HEK293 (cell line): Measurements from ENCODE around the gene ZNF202.

Experiments used
- CTCF ChIA-PET: fragments of 350-600 bp; formaldehyde crosslinking; extraction: SDS; loops from one replicate; lab custom pipeline; 2021; ENCODE audit warnings: antibody characterized with exemption; lab: Yijun Ruan, JAX
- POLR2A ChIA-PET: fragments of 300-600 bp; formaldehyde crosslinking; extraction: SDS; loops from one replicate; lab custom pipeline; 2020; ENCODE audit warnings: antibody characterized with exemption, inconsistent platforms; lab: Yijun Ruan, JAX
- H3K27ac ChIP-seq: fragments of 200-500 bp; sonication (Bioruptor generic); 2 replicates; pipeline ENCODE4 v1.5.1; 2014; ENCODE audit warnings: low read depth, low read length, control low read depth, inconsistent platforms; ENCODE audit errors: extremely low read depth
- H3K36me3 ChIP-seq, 2 experiments: fragments of 200-500 bp in 1 of 2; sonication (Bioruptor generic) in 1 of 2; 1 replicate in 1 of 2; 2 replicates in 1 of 2; pipeline ENCODE4 v1.5.1; 2014 to 2017; ENCODE audit warnings: inconsistent platforms in 2 of 2, low read length in 2 of 2; ENCODE audit not compliant: control insufficient read depth in 2 of 2, insufficient read depth in 1 of 2
- H3K4me1 ChIP-seq: fragments of 200-500 bp; sonication (Bioruptor generic); 2 replicates; pipeline ENCODE4 v1.5.1; 2014; ENCODE audit warnings: mild to moderate bottlenecking, low read length, inconsistent platforms; ENCODE audit not compliant: control insufficient read depth, insufficient read depth
- H3K4me3 ChIP-seq: 2 replicates; pipeline ENCODE4 v1.5.1; 2011; ENCODE audit warnings: low read depth, mild to moderate bottlenecking, control low read depth, low read length, moderate library complexity
- H3K9me3 ChIP-seq: fragments of 200-500 bp; sonication (Bioruptor generic); 2 replicates; pipeline ENCODE4 v1.5.1; 2014; ENCODE audit warnings: low read depth, low read length, inconsistent platforms; ENCODE audit not compliant: control insufficient read depth, insufficient read depth
- BCL11A ChIP-seq: fragments of 450-650 bp; formaldehyde crosslinking; IDR thresholded peaks from 2 replicates; pipeline ENCODE4 v1.5.1; 2016; ENCODE audit warnings: low read depth, missing biosample characterization, missing genetic modification characterization
- EGR2 ChIP-seq: fragments of 450-650 bp; formaldehyde crosslinking; IDR thresholded peaks from 2 replicates; pipeline ENCODE4 v1.5.1; 2016; ENCODE audit warnings: low read depth, missing biosample characterization, missing genetic modification characterization
- FEZF1 ChIP-seq: fragments of 450-650 bp; formaldehyde crosslinking; IDR thresholded peaks from 2 replicates; pipeline ENCODE4 v1.5.1; 2016; ENCODE audit warnings: missing biosample characterization, missing genetic modification characterization
- TCF7L2 ChIP-seq: IDR thresholded peaks from 2 replicates; pipeline ENCODE4 v1.6.1; 2011; ENCODE audit warnings: low read depth, mild to moderate bottlenecking, inconsistent platforms, low read length, moderate library complexity, borderline replicate concordance
- ZBTB17 ChIP-seq: fragments of 450-650 bp; formaldehyde crosslinking; IDR thresholded peaks from 2 replicates; pipeline ENCODE4 v1.5.1; 2016; ENCODE audit warnings: missing biosample characterization, missing genetic modification characterization
- ZNF266 ChIP-seq: fragments of 450-650 bp; formaldehyde crosslinking; IDR thresholded peaks from 2 replicates; pipeline ENCODE4 v1.5.1; 2016; ENCODE audit warnings: missing biosample characterization, missing genetic modification characterization, low read depth
- ZNF274 ChIP-seq, 2 experiments: fragments of 200-500 bp in 1 of 2; fragments of 450-650 bp in 1 of 2; sonication (Bioruptor generic) in 1 of 2; formaldehyde crosslinking in 1 of 2; IDR thresholded peaks; 2 replicates each; pipeline versions ENCODE4 v1.5.1 to v1.6.1; 2014 to 2016; ENCODE audit warnings: borderline replicate concordance in 1 of 2, inconsistent platforms in 1 of 2, low read length in 1 of 2, missing biosample characterization in 1 of 2, missing genetic modification characterization in 1 of 2
- ZNF311 ChIP-seq: fragments of 450-650 bp; formaldehyde crosslinking; IDR thresholded peaks from 2 replicates; pipeline ENCODE4 v1.5.1; 2017; ENCODE audit warnings: missing biosample characterization, missing genetic modification characterization, borderline replicate concordance
- ZNF324 ChIP-seq: fragments of 450-650 bp; formaldehyde crosslinking; IDR thresholded peaks from 2 replicates; pipeline ENCODE4 v1.5.1; 2016; ENCODE audit warnings: missing biosample characterization, missing genetic modification characterization
- ZNF341 ChIP-seq: fragments of 450-650 bp; formaldehyde crosslinking; IDR thresholded peaks from 2 replicates; pipeline ENCODE4; 2016; ENCODE audit warnings: low read depth, missing biosample characterization, missing genetic modification characterization
- ZNF350 ChIP-seq: fragments of 450-650 bp; formaldehyde crosslinking; IDR thresholded peaks from 2 replicates; pipeline ENCODE4 v1.5.0; 2017; ENCODE audit warnings: missing biosample characterization, mild to moderate bottlenecking, missing genetic modification characterization
- ZNF366 ChIP-seq: fragments of 450-650 bp; formaldehyde crosslinking; conservative IDR thresholded peaks from 2 replicates; pipeline ENCODE4 v1.5.1; 2016; ENCODE audit warnings: missing biosample characterization, missing genetic modification characterization
- ZNF394 ChIP-seq: fragments of 450-650 bp; formaldehyde crosslinking; IDR thresholded peaks from 2 replicates; pipeline ENCODE4 v1.5.1; 2016; ENCODE audit warnings: missing biosample characterization, missing genetic modification characterization, mild to moderate bottlenecking, moderate library complexity, borderline replicate concordance
- ZNF530 ChIP-seq: fragments of 450-650 bp; formaldehyde crosslinking; IDR thresholded peaks from 2 replicates; pipeline ENCODE4 v1.5.1; 2016; ENCODE audit warnings: low read depth, missing biosample characterization, missing genetic modification characterization
- ZNF560 ChIP-seq: fragments of 450-650 bp; formaldehyde crosslinking; IDR thresholded peaks from 2 replicates; pipeline ENCODE4 v1.5.1; 2017; ENCODE audit warnings: missing biosample characterization, missing genetic modification characterization, borderline replicate concordance
- ZNF600 ChIP-seq: fragments of 450-650 bp; formaldehyde crosslinking; IDR thresholded peaks from 2 replicates; pipeline ENCODE4 v1.5.1; 2016; ENCODE audit warnings: missing biosample characterization, missing genetic modification characterization
- ZNF621 ChIP-seq: fragments of 450-650 bp; formaldehyde crosslinking; IDR thresholded peaks from 2 replicates; pipeline ENCODE4 v1.5.1; 2017; ENCODE audit warnings: missing biosample characterization, missing genetic modification characterization
- ZNF629 ChIP-seq: fragments of 450-650 bp; formaldehyde crosslinking; IDR thresholded peaks from 2 replicates; pipeline ENCODE4 v1.5.1; 2017; ENCODE audit warnings: missing biosample characterization, missing genetic modification characterization
- ZNF654 ChIP-seq: fragments of 450-650 bp; formaldehyde crosslinking; IDR thresholded peaks from 2 replicates; pipeline ENCODE4 v1.5.1; 2016; ENCODE audit warnings: low read depth, missing biosample characterization, missing genetic modification characterization
- ZNF777 ChIP-seq: fragments of 450-650 bp; formaldehyde crosslinking; IDR thresholded peaks from 2 replicates; pipeline ENCODE4 v1.5.1; 2017; ENCODE audit warnings: missing biosample characterization, missing genetic modification characterization, borderline replicate concordance
- ZSCAN30 ChIP-seq: fragments of 450-650 bp; IDR thresholded peaks from 2 replicates; pipeline ENCODE4 v1.5.1; 2018; ENCODE audit warnings: missing biosample characterization, mild to moderate bottlenecking, missing genetic modification characterization, moderate library complexity
- TF ChIP-seq, protein P1 (sequence below): fragments of 450-650 bp; formaldehyde crosslinking; optimal IDR thresholded peaks from 2 replicates; pipeline ENCODE3; 2016; ENCODE audit warnings: missing biosample characterization, mild to moderate bottlenecking, missing genetic modification characterization
- TF ChIP-seq, protein P2 (sequence below): fragments of 450-650 bp; formaldehyde crosslinking; IDR thresholded peaks from 2 replicates; pipeline ENCODE4 v1.5.1; 2017; ENCODE audit warnings: missing biosample characterization, missing genetic modification characterization
- TF ChIP-seq, protein P3 (sequence below): IDR thresholded peaks from 2 replicates; pipeline ENCODE4 v1.6.1; 2011; ENCODE audit warnings: mild to moderate bottlenecking, low read depth, low read length, borderline replicate concordance

The ZNF202 gene

DNA sequence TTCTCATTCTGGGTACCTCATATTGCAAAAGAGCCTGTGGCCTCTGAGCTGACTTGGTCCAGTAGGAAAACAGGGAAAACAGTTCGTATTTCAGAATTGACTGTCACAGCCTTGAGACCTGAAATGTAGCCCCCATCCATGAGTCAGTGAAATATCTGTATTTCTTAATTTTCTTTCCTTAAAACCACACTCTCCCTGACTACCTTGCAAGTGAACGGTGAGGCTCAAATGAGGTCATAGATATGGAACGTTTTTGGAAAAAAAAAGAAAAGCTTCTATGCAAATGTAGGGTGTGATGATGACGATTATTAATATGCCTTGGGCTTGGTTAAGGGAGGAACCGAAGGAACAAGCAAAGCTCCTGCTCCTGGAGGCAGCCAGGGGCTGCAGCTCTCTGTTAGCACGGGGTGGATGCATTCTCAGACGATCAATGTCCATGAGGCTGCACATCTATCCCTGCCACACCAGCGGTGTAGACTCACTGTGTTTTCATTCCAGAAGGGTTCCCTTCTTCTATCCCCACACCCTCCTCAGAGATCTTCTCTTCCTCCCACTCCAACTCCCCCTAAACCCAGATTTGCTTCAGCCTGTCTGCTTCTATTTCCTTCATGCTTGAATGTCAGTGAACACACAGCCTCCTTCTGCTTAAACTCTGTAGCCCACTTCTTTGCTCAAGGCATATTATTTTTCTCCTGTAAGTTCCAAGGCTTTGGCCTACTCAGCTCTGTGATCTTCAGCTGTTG lies 57.9 kb downstream of the ZNF202 start:
- POLR2A ChIA-PET, result interaction anchor here (0.5 kb wide), 1 partner anchor 40 kb away, joined by 3 read pairs; no protein-coding TSS in a partner anchor
- no peaks in the 10 kb centered on the region for H3K9me3 ChIP-seq
- H3K36me3 ChIP-seq, result no peaks in the 10 kb centered on the region
- CTCF ChIA-PET, result interaction anchor here (0.6 to 1.9 kb wide), 2 partner anchors 23 to 138 kb away, joined by 3 to 8 read pairs; no protein-coding TSS in a partner anchor
- no peak overlapping the region for H3K27ac ChIP-seq
- H3K4me1 ChIP-seq, result no peaks in the 10 kb centered on the region
- TF ChIP-seq ZNF350 (no peak), ZNF560 (tag by site-specific recombination) (no peak), ZNF621 (no peak), ZNF777 (tag by site-specific recombination) (no peak), ZNF311 (tag by site-specific recombination) (no peak), EGR2 (tag by site-specific recombination) (0 out of 2 replicates have a peak, but pooled peaks have one; percentile 6), ZNF654 (tag by site-specific recombination) (no peak)
- TF ChIP-seq, protein P1, sequence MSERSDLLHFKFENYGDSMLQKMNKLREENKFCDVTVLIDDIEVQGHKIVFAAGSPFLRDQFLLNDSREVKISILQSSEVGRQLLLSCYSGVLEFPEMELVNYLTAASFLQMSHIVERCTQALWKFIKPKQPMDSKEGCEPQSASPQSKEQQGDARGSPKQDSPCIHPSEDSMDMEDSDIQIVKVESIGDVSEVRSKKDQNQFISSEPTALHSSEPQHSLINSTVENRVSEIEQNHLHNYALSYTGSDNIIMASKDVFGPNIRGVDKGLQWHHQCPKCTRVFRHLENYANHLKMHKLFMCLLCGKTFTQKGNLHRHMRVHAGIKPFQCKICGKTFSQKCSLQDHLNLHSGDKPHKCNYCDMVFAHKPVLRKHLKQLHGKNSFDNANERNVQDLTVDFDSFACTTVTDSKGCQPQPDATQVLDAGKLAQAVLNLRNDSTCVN (tag by site-specific recombination), result no peak
- TF ChIP-seq, protein P2, sequence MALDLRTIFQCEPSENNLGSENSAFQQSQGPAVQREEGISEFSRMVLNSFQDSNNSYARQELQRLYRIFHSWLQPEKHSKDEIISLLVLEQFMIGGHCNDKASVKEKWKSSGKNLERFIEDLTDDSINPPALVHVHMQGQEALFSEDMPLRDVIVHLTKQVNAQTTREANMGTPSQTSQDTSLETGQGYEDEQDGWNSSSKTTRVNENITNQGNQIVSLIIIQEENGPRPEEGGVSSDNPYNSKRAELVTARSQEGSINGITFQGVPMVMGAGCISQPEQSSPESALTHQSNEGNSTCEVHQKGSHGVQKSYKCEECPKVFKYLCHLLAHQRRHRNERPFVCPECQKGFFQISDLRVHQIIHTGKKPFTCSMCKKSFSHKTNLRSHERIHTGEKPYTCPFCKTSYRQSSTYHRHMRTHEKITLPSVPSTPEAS (tag by site-specific recombination), result no peak
- TF ChIP-seq, all 188 proteins: peak for 1
- H3K4me3 ChIP-seq, result no peak overlapping the region

DNA sequence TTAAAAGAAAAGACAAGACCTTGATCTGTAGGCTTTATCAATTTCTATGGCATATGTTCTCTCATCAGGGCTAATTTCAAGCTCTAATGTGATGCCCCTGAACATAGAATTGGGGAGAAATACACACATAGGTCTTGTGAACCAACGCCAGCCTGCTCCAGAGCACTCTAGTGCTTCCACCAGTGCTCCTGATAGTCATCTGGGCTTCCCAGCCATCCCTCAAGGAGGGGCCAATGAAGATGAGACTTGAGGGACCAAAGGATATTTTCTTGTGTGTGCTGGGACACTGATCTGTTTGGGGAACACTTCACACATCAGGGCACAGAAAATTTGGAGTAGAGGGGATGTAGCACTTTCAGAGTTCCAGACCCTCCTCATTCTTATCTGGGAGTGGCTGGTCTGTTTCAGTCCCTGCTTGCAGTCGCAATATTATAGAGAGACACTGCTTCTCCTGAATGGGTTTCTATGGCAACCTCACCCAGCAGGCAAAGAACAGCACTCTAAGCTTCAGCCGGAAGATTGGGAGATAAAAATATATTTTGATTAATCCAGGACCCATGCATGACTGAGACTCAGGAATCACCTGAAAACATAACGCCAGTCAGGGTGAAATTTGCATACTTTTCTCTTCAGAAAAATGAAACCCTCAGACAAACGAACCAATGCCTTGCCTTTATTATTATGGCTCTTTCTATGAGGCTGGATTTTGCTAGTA lies 58.6 kb downstream of the ZNF202 start:
- Histone ChIP-seq H3K9me3 (no peaks in the 10 kb centered on the region), H3K4me3 (no peak overlapping the region), H3K36me3 (no peaks in the 10 kb centered on the region), H3K27ac (no peak overlapping the region), H3K4me1 (no peaks in the 10 kb centered on the region)
- POLR2A ChIA-PET, result interaction anchor here (0.5 kb wide), 1 partner anchor 40 kb away, joined by 3 read pairs; no protein-coding TSS in a partner anchor
- no peak for TF ChIP-seq BCL11A (tag by site-specific recombination)
- CTCF ChIA-PET, result interaction anchor here (1.9 kb wide), 1 partner anchor 24 kb away, joined by 8 read pairs; no protein-coding TSS in a partner anchor

DNA sequence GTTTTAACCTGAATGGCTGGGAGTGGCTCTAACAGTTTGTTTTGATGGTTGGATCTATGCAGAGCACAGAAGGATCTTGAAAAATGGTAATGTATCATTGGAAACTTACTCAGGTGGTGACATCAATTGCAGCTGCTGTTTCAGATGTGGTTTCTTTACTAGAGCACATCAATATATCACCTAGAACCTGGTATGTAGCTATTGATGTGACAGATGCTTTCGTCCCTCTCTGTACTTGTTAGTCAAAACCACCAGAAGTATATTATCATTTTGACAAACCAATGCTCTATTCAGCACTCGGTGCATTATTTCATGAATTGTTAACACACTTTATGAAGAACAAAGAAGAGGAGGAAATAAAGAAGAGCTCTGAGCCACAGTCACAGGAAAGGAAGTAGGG lies 60.4 kb downstream of the ZNF202 start:
- ChIA-PET POLR2A (no interaction called here), CTCF (interaction anchor here (0.7 to 2.8 kb wide), 4 partner anchors 10 to 1059 kb away, joined by 3 to 12 read pairs (median 4); partner anchors contain the start of gene NRGN)
- H3K4me3 ChIP-seq, result no peak overlapping the region
- H3K36me3 ChIP-seq, result no peaks in the 10 kb centered on the region
- H3K9me3 ChIP-seq, result no peaks in the 10 kb centered on the region
- no peak overlapping the region for H3K27ac ChIP-seq
- no peaks in the 10 kb centered on the region for H3K4me1 ChIP-seq
- TF ChIP-seq ZNF324, result no peak
- TF ChIP-seq ZNF366 (tag by site-specific recombination), result no peak
- TF ChIP-seq ZSCAN30, result no peak
- no peak for TF ChIP-seq FEZF1 (tag by site-specific recombination)
- no peak for TF ChIP-seq ZNF530
- TF ChIP-seq, protein P2 (tag by site-specific recombination), result no peak
- TF ChIP-seq ZNF341 (tag by site-specific recombination), result no peak
- no peak for TF ChIP-seq ZNF600 (tag by site-specific recombination)
- TF ChIP-seq ZNF629 (tag by site-specific recombination), result no peak
- TF ChIP-seq, protein P3, sequence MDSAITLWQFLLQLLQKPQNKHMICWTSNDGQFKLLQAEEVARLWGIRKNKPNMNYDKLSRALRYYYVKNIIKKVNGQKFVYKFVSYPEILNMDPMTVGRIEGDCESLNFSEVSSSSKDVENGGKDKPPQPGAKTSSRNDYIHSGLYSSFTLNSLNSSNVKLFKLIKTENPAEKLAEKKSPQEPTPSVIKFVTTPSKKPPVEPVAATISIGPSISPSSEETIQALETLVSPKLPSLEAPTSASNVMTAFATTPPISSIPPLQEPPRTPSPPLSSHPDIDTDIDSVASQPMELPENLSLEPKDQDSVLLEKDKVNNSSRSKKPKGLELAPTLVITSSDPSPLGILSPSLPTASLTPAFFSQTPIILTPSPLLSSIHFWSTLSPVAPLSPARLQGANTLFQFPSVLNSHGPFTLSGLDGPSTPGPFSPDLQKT, result no peak
- TF ChIP-seq ZNF274 (IDR thresholded peaks at IDR 0.05; ENCODE audit: low read length), result no peak
- no peak for TF ChIP-seq ZNF274 (tag by site-specific recombination; IDR thresholded peaks at IDR 0.05; ENCODE audit: borderline replicate concordance)
- TF ChIP-seq ZNF311 (tag by site-specific recombination), result no peak
- TF ChIP-seq TCF7L2, result no peak
- TF ChIP-seq ZNF394 (tag by site-specific recombination), result no peak
- TF ChIP-seq ZNF266 (tag by site-specific recombination), result no peak
- no peak for TF ChIP-seq ZBTB17
